ENCODE data around the gene CCDC80.
"Not testable (repeated sequence)": the region's sequence is repeated elsewhere in the genome, so short reads cannot be mapped to it uniquely, and the experiment has no call there.

The CCDC80 gene

DNA sequence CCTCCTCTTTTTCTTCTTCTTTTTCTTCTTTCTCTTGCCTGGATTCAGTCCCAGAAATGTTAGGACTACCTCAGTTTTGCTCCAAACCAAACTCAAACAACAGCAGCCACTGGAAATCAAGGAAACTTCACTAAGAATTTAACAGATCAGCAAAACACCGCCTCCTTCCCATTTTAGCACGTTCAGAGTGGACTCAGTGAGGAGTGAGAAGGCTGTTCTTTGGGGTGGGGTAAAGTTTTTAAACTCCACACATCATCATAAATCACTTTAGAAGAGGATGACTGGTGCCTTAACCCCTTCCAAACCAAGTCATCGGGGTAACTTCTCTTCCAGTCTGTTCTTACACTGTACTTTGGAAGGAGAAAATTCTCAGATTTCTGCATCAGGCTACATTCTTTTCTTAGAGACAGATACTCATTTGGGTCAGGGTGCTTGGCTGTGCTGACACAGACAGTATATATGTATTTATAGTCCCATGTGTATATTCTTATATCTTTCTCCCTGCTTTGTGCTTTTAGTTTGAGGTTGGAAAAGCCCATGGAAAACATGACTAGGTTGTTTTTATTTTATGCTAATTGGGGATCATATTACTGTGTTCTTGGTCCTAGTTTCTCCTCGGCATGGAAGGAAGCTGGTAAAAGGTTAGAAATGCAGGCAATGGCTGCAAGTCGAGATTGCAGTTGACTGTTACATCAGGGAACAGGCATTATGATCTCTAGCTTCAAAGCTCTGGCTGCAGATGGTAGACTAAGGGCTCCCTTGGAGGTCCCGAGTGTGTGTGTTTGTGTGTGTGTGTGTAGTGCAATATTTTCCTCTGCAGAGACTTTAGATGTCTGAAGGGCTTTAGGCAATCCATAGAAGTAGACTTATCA lies at the start of gene CCDC80:
Gene CCDC80 (minus strand): TSS at position 214 of the 872 bp plus-strand sequence. CDS start 1,238 bp downstream, outside the sequence.
- no peak for DNase-seq

DNA sequence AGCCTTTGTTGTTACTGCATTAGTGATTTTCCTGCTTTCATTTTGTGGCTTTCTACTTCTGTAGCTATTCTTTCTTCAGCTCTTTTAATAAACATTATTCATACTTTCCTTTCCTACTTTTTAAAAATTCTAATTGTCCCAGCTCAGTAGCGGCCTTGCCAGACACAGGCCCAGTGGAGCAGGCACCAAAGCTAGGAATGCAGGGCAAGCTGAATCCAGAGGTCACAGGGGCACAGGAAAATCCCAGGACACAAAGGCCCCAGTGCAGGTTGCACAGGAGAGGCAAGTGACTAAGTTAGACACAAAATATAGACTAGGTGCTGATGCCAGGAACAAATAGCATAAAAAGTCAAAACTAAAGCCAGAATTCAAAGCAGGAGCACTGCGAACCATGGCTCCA lies 49.0 kb upstream of the CCDC80 start:
- DNase-seq = no peak

DNA sequence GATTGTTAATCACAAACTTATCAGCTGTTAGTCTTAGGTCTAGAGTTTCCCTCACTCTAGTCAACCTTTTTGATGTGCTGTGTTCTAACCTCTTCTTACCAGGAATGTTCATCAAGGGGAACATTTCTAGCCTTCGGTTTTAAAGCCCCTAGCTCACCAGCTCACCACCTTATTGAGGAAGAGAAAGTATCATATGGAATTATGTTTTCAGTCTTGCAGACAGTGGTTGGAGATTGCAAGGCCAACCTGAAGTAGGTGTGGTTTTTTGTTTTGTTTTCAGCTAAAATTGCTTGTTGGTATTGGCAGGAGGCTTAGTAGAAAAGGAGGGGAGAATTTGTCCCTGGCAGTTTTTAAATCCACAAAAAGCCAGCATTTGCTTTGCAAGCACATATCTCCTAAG lies 48.4 kb upstream of the CCDC80 start:
- no peak for DNase-seq

GRCh38 chr3:112688819-112689218 lies 47.9 kb upstream of the CCDC80 start:
- DNase-seq = no peak

DNA sequence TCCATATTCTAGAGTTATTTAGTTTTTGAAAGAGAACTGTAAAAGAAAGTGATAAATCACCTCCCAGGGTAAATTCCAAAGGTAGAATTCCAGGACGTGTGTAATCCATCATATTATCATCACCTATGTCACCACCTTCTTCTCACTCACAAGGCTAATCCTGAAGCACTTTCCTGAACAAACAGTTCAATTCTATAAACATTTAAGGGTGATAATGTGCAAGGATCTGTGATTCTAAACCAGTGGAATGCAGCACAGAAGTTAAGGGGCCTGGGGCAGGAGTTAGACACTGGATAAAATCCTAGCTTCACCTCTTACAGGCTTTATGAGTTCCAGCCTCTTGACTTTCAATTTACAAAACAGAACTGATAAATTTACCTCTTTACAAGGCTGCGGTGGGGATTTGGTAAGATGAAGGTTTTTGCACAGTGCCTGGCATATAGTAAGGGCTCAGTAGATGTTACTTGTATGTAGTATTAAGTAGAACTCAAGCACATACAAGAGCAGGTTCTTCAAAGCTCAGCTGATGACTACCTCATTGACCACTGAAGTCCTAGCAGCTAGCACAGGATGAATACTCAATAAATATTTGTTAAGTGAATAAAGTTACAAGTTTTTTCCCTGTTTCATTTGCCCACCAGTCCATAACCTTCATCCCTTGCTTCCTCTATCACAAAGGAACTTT lies 47.3 kb upstream of the CCDC80 start:
- DNase-seq = no peak

DNA sequence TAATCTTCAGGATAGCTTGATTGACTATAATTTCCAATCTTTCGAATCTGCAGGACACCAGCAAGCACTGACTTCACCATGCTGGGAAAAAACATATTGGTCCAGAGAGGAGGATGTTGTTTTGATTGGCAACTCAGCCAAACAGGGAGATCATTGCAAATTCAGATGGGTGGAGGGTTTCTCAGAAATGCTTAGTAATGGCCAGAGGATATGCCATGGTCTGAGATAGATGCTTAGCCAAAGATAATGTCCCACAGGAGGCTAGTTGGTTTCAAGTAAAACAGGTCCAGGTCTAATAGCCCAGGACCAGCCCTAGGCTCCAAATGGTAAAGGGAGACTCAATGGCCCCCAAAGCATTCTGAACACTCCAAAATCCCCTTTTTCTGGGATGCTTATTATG lies 46.7 kb upstream of the CCDC80 start:
- no peak for DNase-seq

DNA sequence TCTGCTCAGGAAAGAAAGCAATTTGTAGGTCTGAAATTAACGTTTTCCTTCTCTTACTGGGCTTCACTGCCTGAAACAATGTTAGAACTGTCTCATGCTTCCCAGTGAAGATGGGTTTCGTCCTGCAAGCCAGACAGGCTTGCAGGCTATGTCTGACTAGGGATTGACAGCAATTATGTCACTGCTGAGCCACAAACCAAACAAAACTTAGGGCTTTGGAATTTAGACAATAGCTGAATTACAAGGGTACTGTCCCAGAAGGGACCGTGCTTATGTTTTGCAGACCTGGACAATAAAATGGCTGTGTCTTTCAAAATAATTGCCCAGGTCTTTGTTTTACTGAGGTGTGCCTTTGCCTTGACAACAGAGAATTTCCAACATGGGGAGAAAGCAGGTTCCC lies 46.3 kb upstream of the CCDC80 start:
- no peak for DNase-seq

- DNase-seq = no peak
Measured at GRCh38 chr3:112685956-112686799, 45.2 kb upstream of the CCDC80 start.

- no peak for DNase-seq
Measured at GRCh38 chr3:112685420-112685819, 44.5 kb upstream of the CCDC80 start.

DNA sequence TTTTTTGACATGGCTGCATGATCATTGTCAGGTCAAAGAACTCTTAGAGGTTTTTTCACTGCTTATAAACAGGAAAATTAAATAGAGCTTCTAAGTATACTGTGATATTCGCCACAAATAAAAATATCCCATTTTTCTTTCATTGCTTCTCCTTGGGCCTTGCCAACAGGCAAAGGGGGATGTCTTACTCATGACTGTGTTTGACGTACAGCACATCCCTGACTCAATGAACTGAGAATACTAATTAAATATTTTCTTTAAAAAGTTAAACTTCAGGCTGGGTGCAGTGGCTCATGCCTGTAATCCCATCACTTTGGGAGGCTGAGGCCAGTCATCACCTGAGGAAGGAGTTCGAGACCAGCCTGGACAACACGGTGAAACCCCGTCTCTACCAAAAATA lies 41.4 kb upstream of the CCDC80 start:
- DNase-seq = no peak

- peak; percentile 41 for DNase-seq
Measured at GRCh38 chr3:112681822-112682325, 40.9 kb upstream of the CCDC80 start.

DNA sequence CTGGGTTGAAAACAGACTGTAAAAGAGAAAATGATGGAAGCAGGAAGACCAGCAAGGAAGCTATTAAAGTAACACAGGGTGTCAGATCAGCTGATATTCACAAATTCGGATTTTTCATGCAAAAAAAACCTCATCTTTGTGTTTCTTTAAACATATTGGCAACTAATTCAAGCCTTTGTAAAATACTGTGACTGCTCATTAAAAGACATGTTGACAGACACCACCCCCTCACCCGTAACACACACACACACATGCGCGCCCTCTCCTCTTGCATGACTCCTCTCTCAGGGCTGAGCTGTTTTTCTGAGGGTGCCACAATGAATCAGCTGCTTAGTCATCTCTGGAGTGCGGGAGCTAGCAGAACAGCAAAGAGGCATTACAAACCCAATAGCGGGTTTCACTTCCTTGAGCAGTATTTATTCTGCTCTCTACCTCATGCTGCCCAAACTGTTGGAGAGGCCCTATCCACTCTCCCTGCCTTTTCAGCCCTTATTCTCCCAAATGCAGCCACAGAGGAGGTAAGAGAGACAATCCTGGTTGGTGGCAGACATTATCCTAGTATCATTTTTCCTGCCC lies 35.8 kb upstream of the CCDC80 start:
- DNase-seq = peak; percentile 83

DNA sequence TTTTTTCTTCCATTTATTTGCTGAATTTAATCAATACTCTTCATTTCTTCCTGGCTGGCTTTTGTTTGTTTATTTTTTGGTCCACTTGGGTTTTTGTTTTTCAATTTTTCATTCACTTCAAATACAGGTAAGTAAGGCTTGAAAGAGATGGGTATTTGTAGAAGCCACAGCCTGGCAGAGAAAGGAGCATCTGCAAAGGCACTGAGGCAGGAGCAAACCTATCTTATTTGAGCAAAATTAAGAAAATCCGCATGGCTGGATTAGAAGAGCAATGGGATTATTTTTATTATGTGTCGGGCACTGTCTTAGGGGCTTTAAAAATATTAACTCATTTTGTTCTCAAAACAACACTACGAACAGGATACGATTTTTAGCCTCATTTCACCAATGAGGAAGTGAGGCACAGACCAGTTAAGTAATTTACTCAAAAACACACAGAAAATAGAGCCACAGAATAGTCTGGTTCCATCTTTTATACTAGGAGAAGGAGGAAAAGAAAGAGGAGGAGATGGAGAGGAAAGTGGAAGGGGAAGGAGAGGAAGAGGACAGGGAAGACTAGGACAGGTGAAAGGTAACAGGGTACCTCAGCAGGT lies 35.1 kb upstream of the CCDC80 start:
- DNase-seq = no peak

DNA sequence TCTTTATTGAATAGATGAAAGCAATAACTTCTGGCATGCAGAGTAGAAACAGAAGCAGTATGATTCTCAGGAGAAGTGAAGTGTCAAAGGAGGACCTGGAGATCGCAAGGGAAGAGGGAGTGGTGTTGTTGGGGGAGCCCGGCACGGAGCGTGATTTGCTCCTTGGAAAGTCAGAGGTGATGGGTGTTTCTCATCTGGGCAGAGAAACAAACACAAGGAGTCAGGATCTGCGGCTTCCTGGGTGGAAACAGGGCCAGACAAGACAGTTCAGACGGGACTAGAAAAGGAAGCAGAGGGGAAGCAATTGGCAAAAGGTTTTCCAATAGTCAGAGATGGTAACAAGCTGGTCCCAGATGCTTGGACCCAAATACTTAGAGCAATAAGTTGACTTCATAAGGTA lies 34.4 kb upstream of the CCDC80 start:
- DNase-seq = no peak

DNA sequence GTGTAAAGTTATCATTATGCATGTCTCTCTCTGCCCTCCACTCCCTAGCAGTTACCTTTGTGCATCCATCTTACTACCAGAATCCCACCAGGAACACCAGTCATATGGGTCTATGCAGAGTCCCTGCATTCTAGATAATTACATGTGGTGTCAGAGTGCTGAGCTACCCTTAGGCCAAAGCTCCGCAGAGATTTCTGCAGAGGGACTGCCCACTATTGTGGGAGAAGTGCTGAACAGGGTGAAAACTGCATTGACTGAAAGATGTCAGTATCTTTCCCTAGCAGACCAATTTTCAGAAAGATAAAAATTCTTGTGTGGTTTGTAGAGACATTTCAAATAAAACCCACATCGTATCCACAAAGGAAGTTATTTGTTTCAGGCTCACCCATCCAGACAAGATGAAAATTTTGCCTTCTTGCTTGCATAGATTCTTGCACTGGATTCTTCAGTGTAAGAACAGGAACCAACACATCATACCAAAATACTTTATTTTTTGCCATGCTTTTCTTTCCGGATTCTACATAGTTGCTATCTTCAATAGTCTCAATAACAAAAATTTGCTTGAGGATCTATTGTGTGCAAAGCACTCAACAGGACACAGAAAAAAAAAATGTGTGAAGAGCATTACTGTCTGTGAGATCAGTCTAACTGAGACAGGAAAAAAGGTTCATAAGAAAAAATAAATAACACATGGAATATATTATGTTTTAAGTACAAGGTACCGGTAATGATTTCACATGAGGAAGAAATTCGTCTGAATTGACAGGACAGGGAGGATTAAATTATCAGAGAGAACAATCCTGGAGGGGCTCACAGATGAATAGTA lies 32.0 kb upstream of the CCDC80 start:
- DNase-seq = no peak

GRCh38 chr3:112671930-112672715 lies 31.2 kb upstream of the CCDC80 start:
- no peak for DNase-seq

- DNase-seq = no peak
Measured at GRCh38 chr3:112670824-112671223, 29.9 kb upstream of the CCDC80 start.

GRCh38 chr3:112667599-112667998 lies 26.7 kb upstream of the CCDC80 start:
- no peak for DNase-seq

GRCh38 chr3:112665009-112665408 lies 24.1 kb upstream of the CCDC80 start:
- DNase-seq = not testable (repeated sequence)

GRCh38 chr3:112656043-112656442 lies 15.1 kb upstream of the CCDC80 start:
- DNase-seq = no peak

- no peak for DNase-seq
Measured at GRCh38 chr3:112654979-112655378, 14.0 kb upstream of the CCDC80 start.
